ENCODE measurements around the gene CUBN.

CUBN gene

GRCh38 chr10:17153321-17153720 is 23.7 kb upstream of the CUBN start:
- Mint-ChIP-seq H3K9me3 (no peaks in the 10 kb centered on the region), H3K27ac (no peak overlapping the region), H3K4me1 (no peaks in the 10 kb centered on the region), H3K36me3 (peaks cover 18% of the 10 kb centered on the region), H3K4me3 (no peak overlapping the region), H3K27me3 (no peaks in the 10 kb centered on the region)
- DNase-seq (ENCODE audit: low spot score in 2 of 2), result no peak
- ATAC-seq (ENCODE audit: low read depth), result no peak

GRCh38 chr10:17151716-17152115 is 22.1 kb upstream of the CUBN start:
- ATAC-seq (ENCODE audit: low read depth), result no peak
- Mint-ChIP-seq H3K27ac (no peak overlapping the region), H3K4me3 (no peak overlapping the region), H3K36me3 (peaks cover 28% of the 10 kb centered on the region), H3K4me1 (no peaks in the 10 kb centered on the region), H3K27me3 (no peaks in the 10 kb centered on the region), H3K9me3 (no peaks in the 10 kb centered on the region)
- no peak for DNase-seq (ENCODE audit: low spot score in 2 of 2)

GRCh38 chr10:17147884-17148489 is 18.4 kb upstream of the CUBN start:
- ATAC-seq (ENCODE audit: low read depth) (no peak), DNase-seq (ENCODE audit: low spot score in 2 of 2) (no peak)
- no peaks in the 10 kb centered on the region for H3K4me1 Mint-ChIP-seq
- H3K9me3 Mint-ChIP-seq, result no peaks in the 10 kb centered on the region
- H3K36me3 Mint-ChIP-seq, result peaks cover 20% of the 10 kb centered on the region
- H3K27ac Mint-ChIP-seq, result no peak overlapping the region
- no peak overlapping the region for H3K4me3 Mint-ChIP-seq
- H3K27me3 Mint-ChIP-seq, result no peaks in the 10 kb centered on the region

GRCh38 chr10:17146892-17147291 is 17.3 kb upstream of the CUBN start:
- H3K36me3 Mint-ChIP-seq, result peaks cover 14% of the 10 kb centered on the region
- no peaks in the 10 kb centered on the region for H3K27me3 Mint-ChIP-seq
- H3K4me3 Mint-ChIP-seq, result no peak overlapping the region
- DNase-seq (ENCODE audit: low spot score in 2 of 2) (no peak), ATAC-seq (ENCODE audit: low read depth) (no peak)
- H3K4me1 Mint-ChIP-seq, result no peaks in the 10 kb centered on the region
- no peak overlapping the region for H3K27ac Mint-ChIP-seq
- no peaks in the 10 kb centered on the region for H3K9me3 Mint-ChIP-seq

GRCh38 chr10:17145239-17145638 is 15.6 kb upstream of the CUBN start:
- H3K27me3 Mint-ChIP-seq, result no peaks in the 10 kb centered on the region
- H3K27ac Mint-ChIP-seq, result no peak overlapping the region
- H3K4me1 Mint-ChIP-seq, result no peaks in the 10 kb centered on the region
- DNase-seq (ENCODE audit: low spot score in 2 of 2) (no peak), ATAC-seq (ENCODE audit: low read depth) (no peak)
- no peak overlapping the region for H3K4me3 Mint-ChIP-seq
- peaks cover 3% of the 10 kb centered on the region for H3K9me3 Mint-ChIP-seq
- H3K36me3 Mint-ChIP-seq, result peaks cover 12% of the 10 kb centered on the region

GRCh38 chr10:17144757-17145156 is 15.1 kb upstream of the CUBN start:
- ATAC-seq (ENCODE audit: low read depth) (no peak), DNase-seq (ENCODE audit: low spot score in 2 of 2) (no peak)
- Mint-ChIP-seq H3K4me1 (no peaks in the 10 kb centered on the region), H3K4me3 (no peak overlapping the region), H3K27ac (no peak overlapping the region), H3K27me3 (no peaks in the 10 kb centered on the region), H3K36me3 (peaks cover 12% of the 10 kb centered on the region), H3K9me3 (peaks cover 3% of the 10 kb centered on the region)

GRCh38 chr10:17144032-17144431 is 14.4 kb upstream of the CUBN start:
- no peak for DNase-seq (ENCODE audit: low spot score in 2 of 2)
- no peak overlapping the region for H3K4me3 Mint-ChIP-seq
- no peaks in the 10 kb centered on the region for H3K4me1 Mint-ChIP-seq
- H3K36me3 Mint-ChIP-seq, result peaks cover 12% of the 10 kb centered on the region
- peaks cover 3% of the 10 kb centered on the region for H3K9me3 Mint-ChIP-seq
- no peak overlapping the region for H3K27ac Mint-ChIP-seq
- no peaks in the 10 kb centered on the region for H3K27me3 Mint-ChIP-seq
- ATAC-seq (ENCODE audit: low read depth), result no peak

- Mint-ChIP-seq H3K27ac (no peak overlapping the region), H3K9me3 (peaks cover 3% of the 10 kb centered on the region), H3K4me3 (no peak overlapping the region), H3K27me3 (no peaks in the 10 kb centered on the region), H3K36me3 (peaks cover 11% of the 10 kb centered on the region), H3K4me1 (no peaks in the 10 kb centered on the region)
- ATAC-seq (ENCODE audit: low read depth) (no peak), DNase-seq (ENCODE audit: low spot score in 2 of 2) (no peak)
Measured at GRCh38 chr10:17143055-17143690, 13.6 kb upstream of the CUBN start.

- ATAC-seq (ENCODE audit: low read depth), result no peak
- Mint-ChIP-seq H3K27ac (no peak overlapping the region), H3K27me3 (no peaks in the 10 kb centered on the region), H3K9me3 (peaks cover 3% of the 10 kb centered on the region), H3K4me3 (no peak overlapping the region), H3K36me3 (peaks cover 2% of the 10 kb centered on the region), H3K4me1 (no peaks in the 10 kb centered on the region)
- no peak for DNase-seq (ENCODE audit: low spot score in 2 of 2)
Measured at GRCh38 chr10:17141504-17142229, 12.1 kb upstream of the CUBN start.

GRCh38 chr10:17140386-17140761 is 10.8 kb upstream of the CUBN start:
- Mint-ChIP-seq H3K4me3 (no peak overlapping the region), H3K27me3 (no peaks in the 10 kb centered on the region), H3K27ac (no peak overlapping the region), H3K36me3 (peaks cover 2% of the 10 kb centered on the region), H3K4me1 (no peaks in the 10 kb centered on the region), H3K9me3 (peaks cover 3% of the 10 kb centered on the region)
- no peak for ATAC-seq (ENCODE audit: low read depth)
- no peak for DNase-seq (ENCODE audit: low spot score in 2 of 2)

- Mint-ChIP-seq H3K36me3 (peaks cover 2% of the 10 kb centered on the region), H3K4me1 (no peaks in the 10 kb centered on the region), H3K4me3 (no peak overlapping the region), H3K27me3 (peaks cover 2% of the 10 kb centered on the region), H3K9me3 (peaks cover 3% of the 10 kb centered on the region), H3K27ac (no peak overlapping the region)
- no peak for DNase-seq (ENCODE audit: low spot score in 2 of 2)
- no peak for ATAC-seq (ENCODE audit: low read depth)
Measured at GRCh38 chr10:17138460-17139042, 8.9 kb upstream of the CUBN start.

- Mint-ChIP-seq H3K27me3 (peaks cover 4% of the 10 kb centered on the region), H3K9me3 (no peaks in the 10 kb centered on the region), H3K4me1 (no peaks in the 10 kb centered on the region), H3K36me3 (no peaks in the 10 kb centered on the region), H3K27ac (no peak overlapping the region), H3K4me3 (no peak overlapping the region)
- no peak for DNase-seq (ENCODE audit: low spot score in 2 of 2)
- no peak for ATAC-seq (ENCODE audit: low read depth)
Measured at GRCh38 chr10:17134737-17135260, 5.2 kb upstream of the CUBN start.

GRCh38 chr10:17134282-17134681 is 4.7 kb upstream of the CUBN start:
- no peak overlapping the region for H3K27ac Mint-ChIP-seq
- H3K9me3 Mint-ChIP-seq, result no peaks in the 10 kb centered on the region
- H3K36me3 Mint-ChIP-seq, result no peaks in the 10 kb centered on the region
- H3K4me1 Mint-ChIP-seq, result no peaks in the 10 kb centered on the region
- DNase-seq (ENCODE audit: low spot score in 2 of 2) (no peak), ATAC-seq (ENCODE audit: low read depth) (no peak)
- H3K27me3 Mint-ChIP-seq, result peaks cover 4% of the 10 kb centered on the region
- H3K4me3 Mint-ChIP-seq, result no peak overlapping the region

- H3K36me3 Mint-ChIP-seq, result peaks cover 1% of the 10 kb centered on the region
- DNase-seq (ENCODE audit: low spot score in 2 of 2), result no peak
- peaks cover 2% of the 10 kb centered on the region for H3K27me3 Mint-ChIP-seq
- no peaks in the 10 kb centered on the region for H3K9me3 Mint-ChIP-seq
- no peak for ATAC-seq (ENCODE audit: low read depth)
- no peak overlapping the region for H3K27ac Mint-ChIP-seq
- H3K4me1 Mint-ChIP-seq, result no peaks in the 10 kb centered on the region
- H3K4me3 Mint-ChIP-seq, result no peak overlapping the region
Measured at GRCh38 chr10:17128261-17128660, 1.4 kb downstream of the CUBN start.
